ENCODE results near the gene CSTPP1. TPM values are rescaled to one million over a fixed set of nuclear protein-coding genes. Genes with fewer than 3 reads are reported as not detected.

Gene CSTPP1
- total RNA-seq, 6 experiments from 2014 or later = 3.3 to 7.5 (median 4.6) TPM

DNA sequence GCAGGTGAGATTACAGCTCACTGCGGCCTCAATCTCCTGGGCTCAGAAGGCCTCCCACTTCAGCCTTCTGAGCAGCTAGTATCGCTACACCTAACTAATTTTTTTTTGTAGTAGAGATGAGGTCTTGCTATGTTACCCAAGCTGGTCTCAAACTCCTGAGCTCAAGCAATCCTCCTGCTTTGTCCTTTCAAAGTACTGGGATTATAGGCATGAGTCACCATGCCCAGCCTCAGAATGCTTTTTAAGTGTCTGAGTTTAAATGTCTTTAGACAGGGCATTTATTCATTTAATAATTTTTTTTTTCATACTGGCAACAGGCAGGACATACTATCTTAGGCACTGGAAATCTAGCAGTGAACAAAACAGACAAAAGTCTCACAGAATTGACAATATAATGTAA, 45.9 kb upstream of the CSTPP1 start:
- H3K36me3 ChIP-seq = no peaks in the 10 kb centered on the region
- no peak overlapping the region for H3K4me3 ChIP-seq
- H3K27me3 ChIP-seq = no peaks in the 10 kb centered on the region

DNA sequence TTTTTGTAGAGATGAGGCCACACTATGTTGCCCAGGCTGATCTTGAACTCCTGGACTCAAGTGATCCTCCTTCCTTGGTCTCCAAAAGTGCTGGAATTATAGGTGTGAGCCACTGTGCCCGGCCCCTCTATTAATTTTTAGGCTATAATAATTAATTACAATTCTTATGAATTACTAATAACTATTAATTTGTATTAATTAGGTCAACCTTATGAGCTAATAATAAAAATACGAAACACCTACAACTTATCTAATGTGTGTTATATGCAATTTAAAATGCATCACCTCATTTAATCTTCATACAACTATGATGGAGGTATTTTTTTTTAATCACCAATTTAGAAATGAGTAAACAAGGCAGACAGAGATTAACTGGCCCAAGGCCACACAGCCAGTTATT, 44.5 kb upstream of the CSTPP1 start:
- H3K9me3 ChIP-seq = no peaks in the 10 kb centered on the region
- H3K27me3 ChIP-seq = no peaks in the 10 kb centered on the region
- ATAC-seq = no peak
- H3K4me1 ChIP-seq = peaks cover 0 to 4% (median 0%) of the 10 kb centered on the region in 4 donors
- no peak overlapping the region for H3K27ac ChIP-seq
- no peaks in the 10 kb centered on the region for H3K36me3 ChIP-seq
- intact Hi-C loops (cut with DNase I) = loop anchor here (5.0 to 10.0 kb wide), 2 partner anchors 260 to 453 kb away; no protein-coding TSS in a partner anchor
- DNase-seq = no peak
- TF ChIP-seq, protein P1, sequence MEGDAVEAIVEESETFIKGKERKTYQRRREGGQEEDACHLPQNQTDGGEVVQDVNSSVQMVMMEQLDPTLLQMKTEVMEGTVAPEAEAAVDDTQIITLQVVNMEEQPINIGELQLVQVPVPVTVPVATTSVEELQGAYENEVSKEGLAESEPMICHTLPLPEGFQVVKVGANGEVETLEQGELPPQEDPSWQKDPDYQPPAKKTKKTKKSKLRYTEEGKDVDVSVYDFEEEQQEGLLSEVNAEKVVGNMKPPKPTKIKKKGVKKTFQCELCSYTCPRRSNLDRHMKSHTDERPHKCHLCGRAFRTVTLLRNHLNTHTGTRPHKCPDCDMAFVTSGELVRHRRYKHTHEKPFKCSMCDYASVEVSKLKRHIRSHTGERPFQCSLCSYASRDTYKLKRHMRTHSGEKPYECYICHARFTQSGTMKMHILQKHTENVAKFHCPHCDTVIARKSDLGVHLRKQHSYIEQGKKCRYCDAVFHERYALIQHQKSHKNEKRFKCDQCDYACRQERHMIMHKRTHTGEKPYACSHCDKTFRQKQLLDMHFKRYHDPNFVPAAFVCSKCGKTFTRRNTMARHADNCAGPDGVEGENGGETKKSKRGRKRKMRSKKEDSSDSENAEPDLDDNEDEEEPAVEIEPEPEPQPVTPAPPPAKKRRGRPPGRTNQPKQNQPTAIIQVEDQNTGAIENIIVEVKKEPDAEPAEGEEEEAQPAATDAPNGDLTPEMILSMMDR (IDR thresholded peaks at IDR 0.05) = no peak
- TF ChIP-seq POLR2A (IDR thresholded peaks at IDR 0.05) = no peak
- WGBS (ENCODE audit: insufficient coverage, low coverage, low lambda C conversion rate, missing lambda C conversion rate) = 78% methylated on average over 2 of the region's 2 CpGs
- no peak overlapping the region for H3K4me3 ChIP-seq

More for the DNA sequence above, 45.9 kb upstream of the CSTPP1 start:
- no peak for ATAC-seq
- H3K9me3 ChIP-seq = no peaks in the 10 kb centered on the region
- no peak for TF ChIP-seq POLR2A (IDR thresholded peaks at IDR 0.05)
- TF ChIP-seq, protein P1 (IDR thresholded peaks at IDR 0.05) = no peak
- 80% methylated on average over 1 of the region's 2 CpGs for WGBS (ENCODE audit: insufficient coverage, low coverage, low lambda C conversion rate, missing lambda C conversion rate)
- H3K27ac ChIP-seq = no peak overlapping the region
- intact Hi-C loops (cut with DNase I) = loop anchor here (5.0 to 10.0 kb wide), 2 partner anchors 262 to 454 kb away; no protein-coding TSS in a partner anchor
- H3K4me1 ChIP-seq = peaks cover 0 to 2% (median 0%) of the 10 kb centered on the region in 4 donors
- DNase-seq = no peak

DNA sequence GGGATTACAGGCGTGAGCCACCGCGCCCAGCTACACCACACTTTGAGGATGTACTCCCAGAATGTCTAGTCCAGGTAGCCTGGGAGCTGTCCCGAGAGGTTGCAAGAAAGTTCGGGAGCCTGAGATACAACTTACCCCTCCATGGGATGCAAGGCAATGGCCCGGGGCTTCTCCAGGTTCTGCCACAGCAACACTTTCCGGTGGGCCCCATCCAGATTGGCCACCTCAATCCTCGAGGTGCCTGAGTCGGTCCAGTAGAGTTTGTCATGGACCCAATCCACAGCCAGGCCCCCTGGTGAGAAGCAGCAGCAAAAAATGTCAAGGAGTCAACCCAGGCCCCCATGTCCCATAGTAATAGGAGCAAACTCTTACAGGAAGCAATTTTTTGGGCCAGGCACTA, 43.7 kb upstream of the CSTPP1 start:
- H3K9me3 ChIP-seq = no peaks in the 10 kb centered on the region
- peaks cover 0 to 4% (median 0%) of the 10 kb centered on the region in 4 donors for H3K4me1 ChIP-seq
- no peak overlapping the region for H3K4me3 ChIP-seq
- no CpG with 5 or more reads among the region's 9 CpGs for WGBS (ENCODE audit: insufficient coverage, low coverage, low lambda C conversion rate, missing lambda C conversion rate)
- no peaks in the 10 kb centered on the region for H3K27me3 ChIP-seq
- H3K36me3 ChIP-seq = no peaks in the 10 kb centered on the region
- intact Hi-C loops (cut with DNase I) = loop anchor here (5.0 to 10.0 kb wide), 2 partner anchors 259 to 452 kb away; no protein-coding TSS in a partner anchor
- H3K27ac ChIP-seq = no peak overlapping the region
- no peak for DNase-seq
- TF ChIP-seq, protein P1 (IDR thresholded peaks at IDR 0.05) = no peak
- no peak for TF ChIP-seq POLR2A (IDR thresholded peaks at IDR 0.05)
- ATAC-seq = no peak

DNA sequence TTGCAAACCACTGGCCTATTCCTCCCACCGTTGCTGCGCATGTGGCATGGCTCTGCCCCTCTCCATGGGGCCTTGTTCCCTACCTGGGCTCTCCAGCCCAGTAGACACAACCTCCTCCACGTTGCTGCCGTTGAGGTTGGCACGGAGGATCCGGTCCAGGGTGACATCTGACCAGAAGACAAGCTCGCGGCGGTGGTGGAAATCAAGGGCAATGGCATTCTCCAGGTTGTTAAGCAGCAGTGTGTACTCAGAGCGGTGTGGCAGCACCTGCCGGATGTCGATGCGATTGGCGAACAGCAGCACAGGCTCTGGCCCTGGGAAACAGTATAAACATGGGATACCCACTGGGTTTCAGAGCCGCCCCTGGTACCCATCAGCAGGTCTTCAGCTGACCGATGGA, 42.1 kb upstream of the CSTPP1 start:
- no peaks in the 10 kb centered on the region for H3K36me3 ChIP-seq
- H3K9me3 ChIP-seq = no peaks in the 10 kb centered on the region
- no peaks in the 10 kb centered on the region for H3K27me3 ChIP-seq
- ATAC-seq (no peak), DNase-seq (no peak)
- H3K4me3 ChIP-seq = no peak overlapping the region
- TF ChIP-seq POLR2A (IDR thresholded peaks at IDR 0.05) = no peak
- TF ChIP-seq, protein P1 (IDR thresholded peaks at IDR 0.05) = no peak
- H3K27ac ChIP-seq = no peak overlapping the region
- H3K4me1 ChIP-seq = peaks cover 0 to 4% (median 0%) of the 10 kb centered on the region in 4 donors
- 95% methylated on average over 6 of the region's 16 CpGs for WGBS (ENCODE audit: insufficient coverage, low coverage, low lambda C conversion rate, missing lambda C conversion rate)
- intact Hi-C loops (cut with DNase I) = loop anchor here (5.0 to 10.0 kb wide), 2 partner anchors 258 to 450 kb away; no protein-coding TSS in a partner anchor

All from right lobe of liver (tissue), 6 donors.